Loucy (cell line): ENCODE data around the gene BFSP1.

Experiments
- H2AFZ ChIP-seq: fragments of 200-600 bp; sonication (generic); 2 replicates; pipeline ENCODE4 v1.6.0; 2016; ENCODE audit warnings: antibody characterized with exemption, mild to moderate bottlenecking, low read length, moderate library complexity
- H3F3A ChIP-seq: fragments of 200-600 bp; 2 replicates; pipeline ENCODE4 v1.6.0; 2016; ENCODE audit warnings: antibody characterized with exemption, low read depth, mild to moderate bottlenecking
- H3K27me3 ChIP-seq: fragments of 200-600 bp; sonication (generic); 2 replicates; pipeline ENCODE4 v1.6.1; 2014; ENCODE audit warnings: low read length, mild to moderate bottlenecking; ENCODE audit not compliant: insufficient read depth, poor library complexity, severe bottlenecking
- H3K36me3 ChIP-seq: fragments of 200-600 bp; sonication (generic); 2 replicates; pipeline ENCODE4 v1.6.1; 2016; ENCODE audit warnings: low read length; ENCODE audit not compliant: insufficient read depth
- H3K4me1 ChIP-seq: fragments of 200-600 bp; sonication (generic); 2 replicates; pipeline ENCODE4 v1.5.1; 2014; ENCODE audit warnings: low read length, mild to moderate bottlenecking; ENCODE audit not compliant: insufficient read depth, poor library complexity, severe bottlenecking
- H3K4me2 ChIP-seq: fragments of 200-600 bp; sonication (generic); 2 replicates; pipeline ENCODE4 v1.6.0; 2014; ENCODE audit warnings: antibody characterized with exemption, low read length, low read depth, mild to moderate bottlenecking; ENCODE audit not compliant: poor library complexity, severe bottlenecking
- H3K4me3 ChIP-seq: fragments of 200-600 bp; sonication (generic); 2 replicates; pipeline ENCODE4 v1.5.1; 2014; ENCODE audit warnings: low read length, mild to moderate bottlenecking, mixed read lengths; ENCODE audit not compliant: poor library complexity, severe bottlenecking
- H3K79me2 ChIP-seq: fragments of 200-600 bp; sonication (generic); 2 replicates; pipeline ENCODE4 v1.6.1; 2014; ENCODE audit warnings: low read length; ENCODE audit not compliant: insufficient read depth
- H3K9ac ChIP-seq: fragments of 200-600 bp; sonication (generic); 2 replicates; pipeline ENCODE4 v1.6.0; 2014; ENCODE audit warnings: mild to moderate bottlenecking, low read depth, low read length, moderate library complexity; ENCODE audit not compliant: poor library complexity, severe bottlenecking
- H3K9me2 ChIP-seq: fragments of 200-600 bp; sonication (generic); replicated peaks from 2 replicates; pipeline ENCODE4 v1.6.1; 2016; ENCODE audit warnings: low read depth, low read length, mixed read lengths
- H3K9me3 ChIP-seq: fragments of 200-600 bp; sonication (generic); 2 replicates; pipeline ENCODE4 v1.6.1; 2014; ENCODE audit warnings: mild to moderate bottlenecking, antibody characterized with exemption, low read length, low read depth; ENCODE audit not compliant: insufficient read depth
- H4K20me1 ChIP-seq: fragments of 200-600 bp; sonication (generic); 2 replicates; pipeline ENCODE4 v1.6.0; 2014; ENCODE audit warnings: antibody characterized with exemption, low read length, mild to moderate bottlenecking; ENCODE audit not compliant: insufficient read depth, poor library complexity, severe bottlenecking
- EZH2phosphoT487 ChIP-seq: fragments of 200-600 bp; IDR thresholded peaks from 2 replicates; pipeline ENCODE4 v1.6.1; 2018; ENCODE audit warnings: antibody characterized with exemption, mild to moderate bottlenecking, moderate library complexity, borderline replicate concordance
- TF ChIP-seq, protein P1 (sequence below): fragments of 200-600 bp; sonication (generic); conservative IDR thresholded peaks from 2 replicates; pipeline ENCODE4 v1.5.1; 2014; ENCODE audit warnings: mild to moderate bottlenecking, antibody characterized with exemption, low read length

The BFSP1 gene

GRCh38 chr20:17519606-17520285 is 11.4 kb downstream of the BFSP1 start:
- Histone ChIP-seq H3K9ac (no peak overlapping the region), H3F3A (no peaks in the 10 kb centered on the region), H3K9me3 (no peaks in the 10 kb centered on the region), H3K9me2 (no peaks in the 10 kb centered on the region), H3K4me1 (peaks cover 5% of the 10 kb centered on the region), H3K79me2 (no peaks in the 10 kb centered on the region), H2AFZ (no peak overlapping the region), H3K4me2 (no peak overlapping the region), H3K4me3 (no peak overlapping the region), H3K27me3 (no peaks in the 10 kb centered on the region), H3K36me3 (no peaks in the 10 kb centered on the region), H4K20me1 (no peaks in the 10 kb centered on the region)
- TF ChIP-seq EZH2phosphoT487: no peak
- TF ChIP-seq, protein P1, sequence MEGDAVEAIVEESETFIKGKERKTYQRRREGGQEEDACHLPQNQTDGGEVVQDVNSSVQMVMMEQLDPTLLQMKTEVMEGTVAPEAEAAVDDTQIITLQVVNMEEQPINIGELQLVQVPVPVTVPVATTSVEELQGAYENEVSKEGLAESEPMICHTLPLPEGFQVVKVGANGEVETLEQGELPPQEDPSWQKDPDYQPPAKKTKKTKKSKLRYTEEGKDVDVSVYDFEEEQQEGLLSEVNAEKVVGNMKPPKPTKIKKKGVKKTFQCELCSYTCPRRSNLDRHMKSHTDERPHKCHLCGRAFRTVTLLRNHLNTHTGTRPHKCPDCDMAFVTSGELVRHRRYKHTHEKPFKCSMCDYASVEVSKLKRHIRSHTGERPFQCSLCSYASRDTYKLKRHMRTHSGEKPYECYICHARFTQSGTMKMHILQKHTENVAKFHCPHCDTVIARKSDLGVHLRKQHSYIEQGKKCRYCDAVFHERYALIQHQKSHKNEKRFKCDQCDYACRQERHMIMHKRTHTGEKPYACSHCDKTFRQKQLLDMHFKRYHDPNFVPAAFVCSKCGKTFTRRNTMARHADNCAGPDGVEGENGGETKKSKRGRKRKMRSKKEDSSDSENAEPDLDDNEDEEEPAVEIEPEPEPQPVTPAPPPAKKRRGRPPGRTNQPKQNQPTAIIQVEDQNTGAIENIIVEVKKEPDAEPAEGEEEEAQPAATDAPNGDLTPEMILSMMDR: no peak

DNA sequence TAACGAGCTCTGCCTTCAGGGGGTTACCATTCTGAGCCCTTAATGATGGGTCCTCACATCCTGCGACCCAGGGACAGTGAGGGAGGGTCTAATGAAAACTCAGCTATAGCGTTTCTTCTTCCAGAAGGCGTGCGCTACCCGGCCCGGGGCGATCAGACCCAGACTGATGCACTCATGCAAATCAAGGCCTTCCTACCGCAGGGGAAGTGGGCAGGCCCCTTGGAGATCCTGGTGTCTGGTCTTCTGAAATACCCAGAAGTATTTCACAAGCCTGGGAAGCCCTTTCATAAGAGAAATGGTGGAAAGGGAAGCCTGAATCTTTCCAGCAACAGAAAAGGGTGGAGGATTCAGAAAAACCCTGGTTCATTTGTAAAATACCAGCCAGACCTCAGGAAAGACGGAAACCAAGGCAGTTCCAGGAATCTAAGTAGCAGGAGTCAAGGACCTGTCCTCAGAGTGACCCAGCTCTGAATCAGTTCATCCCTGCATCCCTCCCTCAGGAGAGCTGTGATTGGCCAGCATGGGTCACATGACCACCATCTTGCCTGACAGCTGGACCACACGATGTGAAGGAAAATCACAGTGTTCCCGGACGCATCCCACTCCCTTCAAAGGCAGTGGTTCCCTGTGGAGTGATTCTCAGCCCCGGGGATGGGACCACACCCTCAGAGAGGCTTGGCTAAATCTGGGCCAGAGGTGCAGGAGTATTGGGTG is 12.7 kb downstream of the BFSP1 start:
- Histone ChIP-seq H2AFZ (no peak overlapping the region), H4K20me1 (no peaks in the 10 kb centered on the region), H3K79me2 (no peaks in the 10 kb centered on the region), H3K9ac (no peak overlapping the region), H3K4me1 (no peaks in the 10 kb centered on the region), H3F3A (no peaks in the 10 kb centered on the region), H3K27me3 (no peaks in the 10 kb centered on the region), H3K4me2 (no peak overlapping the region), H3K9me3 (no peaks in the 10 kb centered on the region), H3K36me3 (no peaks in the 10 kb centered on the region), H3K4me3 (no peak overlapping the region), H3K9me2 (no peaks in the 10 kb centered on the region)
- TF ChIP-seq, protein P1: no peak
- TF ChIP-seq EZH2phosphoT487: no peak

- no peaks in the 10 kb centered on the region for H3K36me3 ChIP-seq
- H3K4me1 ChIP-seq: peaks cover 13% of the 10 kb centered on the region
- no peak for TF ChIP-seq EZH2phosphoT487
- TF ChIP-seq, protein P1: no peak
- H3F3A ChIP-seq: no peaks in the 10 kb centered on the region
- no peaks in the 10 kb centered on the region for H3K79me2 ChIP-seq
- no peak overlapping the region for H3K9ac ChIP-seq
- H3K27me3 ChIP-seq: no peaks in the 10 kb centered on the region
- no peak overlapping the region for H3K4me2 ChIP-seq
- no peak overlapping the region for H2AFZ ChIP-seq
- no peaks in the 10 kb centered on the region for H3K9me3 ChIP-seq
- H3K4me3 ChIP-seq: no peak overlapping the region
- no peaks in the 10 kb centered on the region for H4K20me1 ChIP-seq
- no peaks in the 10 kb centered on the region for H3K9me2 ChIP-seq
Observed at GRCh38 chr20:17515053-17515452, 16.1 kb downstream of the BFSP1 start.
